Measurements from ENCODE around the gene IGLL1.
A peak's percentile ranks its signal among the peaks of the same experiment; 100 is the strongest.
"Not testable (repeated sequence)": the region's sequence is repeated elsewhere in the genome, so short reads cannot be mapped to it uniquely, and the experiment has no call there.

Gene IGLL1

GRCh38 chr22:23591201-23591791, 11.2 kb upstream of the IGLL1 start:
- DNase-seq = peak; percentile 35

- DNase-seq = no peak
Observed at GRCh38 chr22:23583836-23584235, 3.7 kb upstream of the IGLL1 start.

- no peak for DNase-seq
Observed at GRCh38 chr22:23583153-23583552, 3.1 kb upstream of the IGLL1 start.

- no peak for DNase-seq
Observed at GRCh38 chr22:23581260-23581650, 1.2 kb upstream of the IGLL1 start.

DNA sequence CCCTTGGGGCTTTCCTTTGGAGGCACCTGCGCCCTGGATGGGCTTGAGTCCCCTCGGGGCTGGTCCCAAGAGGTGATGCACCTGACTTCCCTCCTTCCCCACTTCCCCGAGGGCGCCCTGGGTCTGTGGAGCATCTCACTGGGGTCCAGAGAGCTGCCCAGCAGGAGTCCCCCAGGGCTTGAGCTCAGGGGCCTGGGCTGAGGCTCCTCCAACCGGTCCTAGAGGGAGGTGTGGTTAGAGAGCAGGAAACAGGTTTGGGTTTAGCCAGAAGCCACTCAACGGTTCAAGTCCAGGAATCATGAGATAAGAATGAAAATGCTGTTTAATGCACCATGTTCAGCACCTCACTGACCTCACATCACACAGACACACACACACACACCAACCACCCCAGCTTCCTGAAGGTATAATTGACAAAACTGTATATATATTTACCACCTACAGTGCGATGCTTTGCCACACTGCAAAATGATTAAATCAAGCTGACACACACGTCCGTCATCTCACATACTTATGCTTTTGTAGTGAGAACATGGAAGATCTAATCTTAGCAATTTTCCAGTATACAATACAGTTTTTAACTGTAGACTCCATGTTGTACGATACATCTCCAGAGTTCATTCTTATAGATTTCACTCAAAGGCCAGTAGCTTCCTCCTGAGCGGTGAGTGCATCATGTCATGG, 628 bp upstream of the IGLL1 start:
- DNase-seq = no peak

- no peak for DNase-seq
Observed at GRCh38 chr22:23579280-23579679, 810 bp downstream of the IGLL1 start.

GRCh38 chr22:23578306-23578705, 1.8 kb downstream of the IGLL1 start:
- DNase-seq = no peak

DNA sequence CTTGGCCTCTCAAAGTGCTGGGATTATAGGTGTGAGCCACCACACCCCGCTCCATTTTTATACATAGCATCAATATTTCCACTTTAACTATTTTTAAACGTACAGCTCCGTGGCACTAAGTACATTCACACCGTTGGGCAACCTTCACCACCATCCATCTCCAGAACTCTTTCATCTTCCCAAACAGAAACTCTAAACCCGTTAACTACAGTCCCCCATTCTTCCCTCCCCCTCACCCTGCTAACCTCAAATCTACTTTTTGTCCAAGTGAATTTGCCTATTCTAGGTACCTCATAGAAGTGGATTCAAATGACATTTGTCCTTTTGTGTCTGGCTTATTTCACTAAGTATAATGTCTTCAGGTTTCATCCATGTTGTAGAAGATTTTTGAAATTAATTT, 3.4 kb downstream of the IGLL1 start:
- no peak for DNase-seq

GRCh38 chr22:23575601-23576000, 4.5 kb downstream of the IGLL1 start:
- DNase-seq = no peak

DNA sequence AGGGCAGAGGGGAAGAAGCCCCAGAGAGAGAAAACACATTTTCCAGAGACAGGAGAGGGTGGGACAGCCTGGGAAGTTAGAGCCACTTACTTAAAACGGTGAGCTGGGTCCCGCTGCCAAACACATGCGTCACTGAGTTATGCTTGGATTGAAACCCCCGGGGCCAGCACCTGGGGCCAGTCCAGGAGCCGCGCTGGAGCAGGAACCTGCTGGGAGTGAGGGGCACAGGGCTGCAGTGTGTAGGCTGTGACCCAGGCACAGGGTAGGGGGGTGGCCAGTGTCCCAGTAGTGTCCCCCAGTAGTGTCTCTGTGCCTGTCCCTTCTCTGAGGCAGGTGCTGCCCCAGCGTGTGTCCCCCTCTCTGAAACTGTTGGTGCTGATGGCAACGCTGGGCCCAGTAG, 5.2 kb downstream of the IGLL1 start:
- no peak for DNase-seq

DNA sequence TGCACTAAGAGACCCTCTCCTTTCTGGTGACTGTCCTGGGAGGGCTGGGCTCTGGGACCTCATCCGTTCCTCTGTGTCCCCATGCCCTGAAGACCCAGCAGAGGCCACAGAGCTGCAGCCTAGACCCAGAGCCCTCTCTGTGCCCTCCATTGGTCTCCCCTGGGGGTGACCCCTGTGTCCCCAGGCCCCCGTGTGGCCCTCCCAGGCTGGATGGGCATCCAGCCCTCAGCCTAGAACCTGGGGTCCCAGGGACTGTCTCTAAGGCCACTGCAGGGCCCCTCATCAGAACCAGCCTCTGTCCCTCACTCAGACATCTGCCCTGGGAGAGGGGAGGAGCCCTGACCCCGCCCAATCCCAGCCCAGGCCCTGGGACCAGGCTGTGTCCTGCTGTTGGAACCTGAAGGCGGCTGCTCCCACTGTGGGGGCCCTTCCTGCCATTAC, 5.7 kb downstream of the IGLL1 start:
- DNase-seq = no peak

DNA sequence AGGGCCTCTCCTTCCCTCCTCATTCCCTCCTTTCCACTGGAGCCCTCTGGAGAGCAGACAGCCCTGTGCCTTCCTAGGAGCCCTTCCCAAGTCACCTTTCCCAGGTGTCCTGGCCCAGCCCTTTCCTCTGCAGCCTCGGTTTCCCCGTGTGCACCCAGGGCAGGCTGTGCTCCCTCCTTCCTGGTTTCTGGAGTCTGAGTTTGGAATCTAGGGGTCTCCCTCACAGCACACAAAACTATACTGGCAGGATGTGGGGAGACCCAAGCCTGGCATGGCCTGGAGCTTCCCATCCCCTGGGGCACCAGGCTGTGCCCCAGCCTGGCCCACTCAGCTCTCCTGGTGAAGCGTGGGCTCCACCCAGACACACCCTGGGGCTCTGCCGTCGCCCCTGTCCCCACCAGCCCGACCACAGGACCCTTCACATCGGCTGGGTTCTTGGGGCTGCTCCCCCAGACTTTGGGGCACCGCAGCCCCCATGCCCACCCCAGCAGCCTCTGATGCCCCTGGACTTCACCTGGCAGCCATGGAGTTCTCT, 6.3 kb downstream of the IGLL1 start:
- DNase-seq = not testable (repeated sequence)

DNA sequence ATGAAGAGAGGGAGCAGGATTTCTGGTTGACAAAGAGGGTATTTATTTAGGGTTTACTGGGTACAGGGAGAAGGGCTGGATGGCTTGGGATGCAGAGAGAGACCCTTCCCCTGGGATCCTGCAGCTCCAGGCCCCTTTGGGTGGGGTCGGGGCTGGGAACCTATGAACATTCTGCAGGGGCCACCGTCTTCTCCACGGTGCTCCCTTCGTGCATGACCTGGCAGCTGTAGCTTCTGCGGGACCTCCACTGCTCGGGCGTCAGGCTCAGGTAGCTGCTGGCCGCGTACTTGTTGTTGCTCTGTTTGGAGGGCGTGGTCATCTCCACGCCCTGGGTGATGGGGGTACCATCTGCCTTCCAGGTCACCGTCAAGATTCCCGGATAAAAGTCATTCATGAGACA, 7.0 kb downstream of the IGLL1 start:
- not testable (repeated sequence) for DNase-seq

GRCh38 chr22:23571486-23571885, 8.6 kb downstream of the IGLL1 start:
- DNase-seq = no peak

DNA sequence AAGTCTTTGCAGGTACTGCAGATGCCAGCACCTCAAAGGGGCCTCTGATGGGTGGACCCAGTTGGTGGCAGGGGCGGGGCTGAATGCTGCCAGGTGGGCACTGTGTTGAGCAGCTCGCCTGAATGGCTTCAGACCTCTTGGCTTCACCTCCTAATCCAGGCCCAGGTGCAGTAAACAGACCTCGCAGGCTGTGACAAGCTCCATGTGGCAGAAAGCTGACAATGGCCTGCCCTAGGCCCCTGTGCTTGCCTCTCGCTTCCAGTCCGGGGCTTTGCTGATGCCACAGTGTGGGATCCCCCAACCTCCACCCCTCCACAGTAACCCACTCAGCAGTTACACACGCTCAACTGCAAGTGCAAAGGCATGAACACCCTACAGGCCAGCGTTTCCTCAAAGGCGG, 9.4 kb downstream of the IGLL1 start:
- no peak for DNase-seq

DNA sequence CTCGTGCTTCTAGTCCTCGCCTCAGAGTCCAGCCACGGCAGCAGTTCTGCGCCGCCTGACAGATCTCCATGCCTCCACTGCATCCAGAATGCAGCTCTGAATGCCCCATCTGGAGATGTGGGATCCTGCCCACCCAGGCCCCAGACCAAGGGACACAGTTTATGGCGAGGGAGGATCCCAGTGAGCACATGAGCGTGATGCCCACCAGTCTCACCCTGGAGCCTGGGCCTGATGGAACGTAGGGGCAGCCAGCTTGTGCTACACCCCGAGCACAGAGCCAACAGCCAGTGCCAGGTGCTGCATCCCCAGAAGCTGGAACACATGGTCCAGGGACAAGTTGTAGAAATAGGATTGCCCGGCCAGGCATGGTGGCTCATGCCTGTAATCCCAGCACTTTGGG, 10.4 kb downstream of the IGLL1 start:
- no peak for DNase-seq

DNA sequence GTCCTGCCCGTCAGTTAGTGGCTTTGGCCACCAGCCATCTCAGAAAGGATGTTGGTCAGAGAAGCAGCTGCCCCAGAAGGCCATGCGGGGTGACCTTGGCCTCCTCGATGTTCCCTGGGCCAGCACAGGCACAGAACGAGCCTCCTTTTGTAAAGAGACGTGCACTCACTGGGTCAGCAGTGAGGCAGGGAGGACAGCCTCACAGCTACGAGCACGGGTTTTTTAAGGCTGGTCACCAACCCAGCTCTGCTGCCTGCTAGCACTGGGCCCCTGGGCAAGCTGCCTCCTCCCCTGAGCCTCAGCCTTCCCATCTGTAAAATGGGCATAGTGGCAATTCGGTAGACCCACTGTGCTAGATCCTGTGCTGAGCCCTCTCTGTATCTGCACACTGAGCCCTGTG, 10.8 kb downstream of the IGLL1 start:
- no peak for DNase-seq

GRCh38 chr22:23566705-23567475, 13.2 kb downstream of the IGLL1 start:
- DNase-seq = no peak

- no peak for DNase-seq
Observed at GRCh38 chr22:23565915-23566704, 14.0 kb downstream of the IGLL1 start.

- no peak for DNase-seq
Observed at GRCh38 chr22:23565305-23565914, 14.7 kb downstream of the IGLL1 start.

DNA sequence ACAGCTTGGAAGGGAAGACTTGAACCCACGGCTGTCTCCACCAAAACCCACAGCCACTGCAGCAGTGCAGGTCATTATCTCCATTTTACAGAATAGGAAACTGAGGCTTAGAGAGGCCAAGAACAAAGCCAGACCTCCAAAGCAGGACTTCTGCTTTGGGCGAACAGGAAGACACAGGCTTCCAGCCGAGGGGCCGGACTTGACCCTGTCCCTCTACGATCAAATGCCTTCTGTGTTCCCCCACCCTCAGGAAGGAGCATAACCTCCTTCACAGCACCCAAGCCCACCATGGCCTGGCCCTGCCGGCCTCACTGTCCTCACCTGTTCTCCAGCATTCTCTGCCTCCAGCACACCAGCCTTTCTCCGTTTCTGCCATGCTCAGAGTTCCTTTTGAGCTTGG, 15.8 kb downstream of the IGLL1 start:
- no peak for DNase-seq

DNA sequence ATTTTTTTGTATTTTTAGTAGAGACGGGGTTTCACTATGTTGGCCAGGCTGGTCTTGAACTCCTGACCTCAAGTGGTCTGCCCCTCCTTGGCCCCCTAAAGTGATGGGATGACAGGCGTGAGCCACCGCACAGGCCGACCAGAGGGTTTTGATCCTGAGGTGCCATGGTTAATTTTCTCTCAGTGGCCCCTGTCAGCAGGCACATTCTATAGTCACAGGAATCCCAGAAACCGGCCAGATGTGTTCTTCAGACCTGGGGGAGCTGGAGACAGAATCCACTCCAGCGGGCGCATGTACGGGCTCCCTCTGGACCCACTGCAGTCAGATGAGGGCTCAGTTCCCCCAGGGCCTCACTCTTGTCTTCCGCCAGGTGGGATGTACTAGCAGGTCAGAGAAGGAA, 17.0 kb downstream of the IGLL1 start:
- DNase-seq = no peak

GRCh38 chr22:23562186-23562585, 17.9 kb downstream of the IGLL1 start:
- DNase-seq = no peak
